ENCODE results near the gene ZBTB2.
"Not testable (repeated sequence)": the region's sequence is repeated elsewhere in the genome, so short reads cannot be mapped to it uniquely, and the experiment has no call there.

The ZBTB2 gene

GRCh38 chr6:151400473-151400872, 9.1 kb upstream of the ZBTB2 start:
- DNase-seq, result peak; percentile 73

DNA sequence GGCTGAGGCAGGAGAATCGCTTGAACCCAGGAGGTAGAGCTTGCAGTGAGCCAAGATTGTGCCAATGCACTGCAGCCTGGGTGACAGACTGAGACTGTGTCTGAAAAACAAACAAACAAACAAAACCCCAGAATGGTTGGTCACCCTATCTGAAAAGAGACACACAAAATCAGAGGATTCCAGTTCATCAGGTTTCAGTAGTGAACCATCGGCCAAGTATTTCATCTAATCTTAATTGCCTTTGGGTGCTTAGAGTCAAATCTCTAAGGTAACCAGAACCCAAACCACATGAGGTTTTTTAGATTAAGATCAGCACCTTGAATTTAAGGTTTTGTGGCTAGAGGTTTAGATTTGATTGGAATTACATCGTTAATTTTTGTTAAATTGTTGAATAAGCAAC, 8.3 kb upstream of the ZBTB2 start:
- no peak for DNase-seq

- no peak for DNase-seq
Measured at GRCh38 chr6:151393410-151393809, 2.1 kb upstream of the ZBTB2 start.

- DNase-seq, result no peak
Measured at GRCh38 chr6:151392427-151392826, 1.1 kb upstream of the ZBTB2 start.

- peak; percentile 76 for DNase-seq
Measured at GRCh38 chr6:151390851-151391470, 398 bp downstream of the ZBTB2 start.

DNA sequence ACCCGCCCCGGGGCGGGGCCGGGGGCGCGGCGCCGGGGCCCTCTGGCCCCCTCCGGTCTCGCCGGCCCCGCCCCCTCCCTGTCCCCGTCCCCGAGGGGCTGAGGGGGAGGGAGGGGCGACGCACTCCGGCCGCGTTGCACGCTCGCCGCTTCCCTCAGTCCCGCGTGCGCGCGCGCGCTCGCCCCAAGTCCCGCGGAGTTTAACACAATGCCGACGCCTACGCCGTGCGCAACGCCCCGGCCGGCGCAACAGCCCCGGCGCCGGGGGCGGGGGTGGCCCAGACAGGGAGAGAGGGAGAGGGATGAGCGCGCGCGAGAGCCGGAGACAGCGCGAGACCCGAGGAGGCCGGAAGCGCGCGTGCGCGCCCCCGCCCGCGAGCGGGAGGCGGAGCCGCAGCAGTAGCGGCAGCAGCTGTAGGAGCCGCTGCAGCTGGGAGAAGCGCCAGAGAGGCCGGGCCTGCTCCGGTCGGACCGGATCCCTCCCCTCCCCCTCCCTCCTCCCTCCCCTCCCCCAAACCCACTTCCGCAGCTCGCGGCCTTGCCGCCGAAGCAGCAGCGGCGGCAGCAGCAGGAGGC, 996 bp downstream of the ZBTB2 start:
- peak; percentile 99 for DNase-seq

- peak; percentile 80 for DNase-seq
Measured at GRCh38 chr6:151389618-151390275, 1.6 kb downstream of the ZBTB2 start.

DNA sequence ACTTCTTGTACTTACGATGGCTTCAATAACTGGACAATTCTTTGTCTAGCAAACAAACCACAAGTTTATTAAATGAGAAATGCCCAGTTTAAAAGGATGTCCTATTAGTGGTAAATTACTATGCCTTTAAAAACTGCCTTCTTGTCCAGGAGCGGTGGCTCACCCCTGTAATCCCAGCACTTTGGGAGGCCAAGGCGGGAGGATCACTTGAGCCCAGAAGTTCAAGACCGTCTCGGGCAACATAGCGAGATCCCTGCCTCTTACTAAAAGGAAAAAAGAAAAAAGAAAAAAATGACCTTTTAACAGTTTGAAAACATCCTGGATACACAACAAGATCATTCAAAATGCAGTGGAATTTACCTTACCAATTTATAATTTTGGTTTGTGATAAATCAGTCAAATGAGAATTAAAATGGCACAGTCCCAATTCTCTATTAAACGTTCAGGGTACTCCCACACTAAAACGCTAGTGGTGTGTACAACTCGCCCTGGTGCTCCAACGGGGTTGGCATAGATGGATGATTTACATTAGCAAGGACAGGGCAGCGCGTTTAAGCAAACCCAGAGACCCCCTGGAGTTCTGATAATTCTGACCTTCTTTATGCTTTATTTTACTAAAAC, 2.3 kb downstream of the ZBTB2 start:
- DNase-seq, result no peak

DNA sequence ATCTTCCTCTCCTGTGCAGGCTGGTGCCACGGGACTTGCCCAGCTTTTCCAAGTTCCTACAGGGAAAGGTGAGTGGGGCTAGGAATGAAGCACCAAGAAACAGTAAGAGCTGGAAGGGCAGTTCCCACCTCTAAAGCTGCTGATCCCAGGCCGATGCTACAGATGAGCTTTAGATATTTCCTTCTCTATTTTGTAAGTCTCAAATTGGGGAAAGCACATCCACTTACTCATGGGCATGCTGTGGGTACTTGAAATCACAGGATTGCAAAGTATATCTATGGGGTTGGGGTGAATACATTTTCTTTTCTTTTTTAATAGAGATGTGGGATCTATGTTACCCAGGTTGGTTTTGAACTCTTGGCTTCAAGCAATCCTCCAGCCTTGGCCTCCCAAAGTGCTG, 3.1 kb downstream of the ZBTB2 start:
- no peak for DNase-seq

GRCh38 chr6:151387175-151387970, 4.0 kb downstream of the ZBTB2 start:
- DNase-seq, result peak; percentile 89

GRCh38 chr6:151385177-151385576, 6.2 kb downstream of the ZBTB2 start:
- no peak for DNase-seq

GRCh38 chr6:151384151-151384550, 7.2 kb downstream of the ZBTB2 start:
- DNase-seq, result no peak

GRCh38 chr6:151382631-151383030, 8.7 kb downstream of the ZBTB2 start:
- DNase-seq, result not testable (repeated sequence)

- DNase-seq, result no peak
Measured at GRCh38 chr6:151381722-151382121, 9.6 kb downstream of the ZBTB2 start.

DNA sequence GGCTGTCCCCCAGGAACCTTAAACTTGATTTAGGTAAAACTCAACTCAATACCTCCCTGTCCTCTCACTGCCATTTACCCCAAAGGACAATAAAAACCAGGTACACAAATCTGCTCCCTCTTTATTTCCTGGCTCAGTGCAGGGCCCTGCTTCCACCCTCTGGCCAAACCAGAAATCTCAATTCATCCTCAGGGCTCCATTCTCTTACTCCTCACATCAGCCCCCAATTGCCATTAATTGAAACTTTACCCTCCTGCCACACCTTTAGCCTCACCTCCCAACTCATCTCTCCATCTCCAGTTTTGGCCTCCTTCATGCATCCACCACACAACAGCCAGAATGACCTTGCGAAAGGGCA, 10.5 kb downstream of the ZBTB2 start:
- DNase-seq, result no peak

DNA sequence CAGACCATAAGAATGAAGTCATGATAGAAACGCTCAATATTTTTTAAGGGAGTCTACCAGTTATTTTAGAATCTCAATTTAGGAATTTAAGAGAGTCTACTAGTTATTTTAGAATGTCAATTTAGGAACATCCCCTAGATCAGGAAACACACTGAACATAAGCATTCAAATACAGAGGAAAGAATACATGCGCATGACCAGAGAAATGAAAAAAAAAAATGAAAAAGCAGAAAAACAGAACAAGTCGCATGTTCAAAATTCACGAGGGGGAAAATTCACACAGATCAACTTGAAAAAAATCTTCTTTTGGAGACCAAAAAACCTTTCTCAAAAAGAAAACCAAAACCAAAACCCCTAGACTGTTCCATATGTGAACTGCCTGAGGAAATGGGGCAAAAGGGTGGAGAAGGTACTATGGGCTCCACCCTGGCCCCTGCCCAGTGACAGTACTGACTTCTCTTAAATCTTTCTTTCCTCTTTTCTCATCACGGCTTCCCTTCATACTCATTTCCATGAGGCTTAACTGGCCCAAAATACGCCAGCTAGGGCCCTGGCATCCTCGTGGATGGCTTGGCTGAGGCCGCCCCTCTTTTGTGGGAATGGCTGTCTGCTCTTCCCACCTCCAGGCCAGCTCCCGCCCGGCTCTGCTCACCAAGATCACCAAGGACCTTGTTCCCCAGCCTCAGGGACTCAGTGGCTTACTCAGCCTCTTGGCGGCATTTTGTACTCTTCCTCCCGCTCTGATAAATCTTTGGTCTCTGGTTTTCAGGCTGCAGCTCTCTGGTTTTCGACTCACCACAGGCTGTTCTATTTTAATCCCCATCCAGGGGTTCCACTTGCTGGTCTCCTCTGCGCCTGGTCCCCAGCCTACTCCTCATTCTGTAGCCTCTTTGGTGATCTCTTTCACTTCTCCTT, 11.2 kb downstream of the ZBTB2 start:
- no peak for DNase-seq

DNA sequence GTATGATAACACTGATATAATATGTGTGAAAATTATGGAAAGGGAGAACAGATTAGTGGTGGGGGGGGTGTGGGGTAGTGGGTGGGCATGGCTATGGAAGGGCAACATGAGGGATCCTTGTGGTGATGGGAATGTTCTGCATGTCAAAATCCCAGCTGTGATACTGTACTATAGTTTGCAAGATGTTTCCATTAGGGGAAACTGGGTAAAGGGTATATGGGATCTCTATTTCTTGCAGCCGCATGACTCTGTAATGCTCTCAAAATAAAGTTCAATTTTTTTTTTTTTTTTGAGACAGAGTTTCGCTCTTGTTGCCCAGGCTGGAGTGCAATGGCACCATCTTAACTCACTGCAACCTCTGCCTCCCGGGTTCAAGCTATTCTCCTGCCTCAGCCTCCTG, 14.3 kb downstream of the ZBTB2 start:
- no peak for DNase-seq

DNA sequence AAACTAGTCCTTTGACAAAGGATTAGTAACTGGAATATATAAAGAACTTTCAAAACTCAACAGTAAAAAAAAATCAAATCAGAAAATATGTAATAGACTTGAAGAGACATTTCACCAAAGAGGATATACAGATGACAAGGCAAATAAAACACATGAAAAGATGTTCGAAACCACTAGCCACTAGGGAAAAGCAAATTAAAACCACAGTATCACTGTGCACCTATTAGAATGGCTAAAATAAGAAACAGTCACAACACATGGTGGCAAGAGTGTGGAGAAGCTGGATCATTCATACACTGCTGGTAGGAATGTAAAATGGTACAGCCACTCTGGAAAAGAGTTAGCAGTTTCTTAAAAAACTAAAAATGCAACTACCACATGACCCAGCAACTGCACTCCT, 14.9 kb downstream of the ZBTB2 start:
- peak; percentile 36 for DNase-seq

GRCh38 chr6:151375833-151376232, 15.5 kb downstream of the ZBTB2 start:
- DNase-seq, result no peak

DNA sequence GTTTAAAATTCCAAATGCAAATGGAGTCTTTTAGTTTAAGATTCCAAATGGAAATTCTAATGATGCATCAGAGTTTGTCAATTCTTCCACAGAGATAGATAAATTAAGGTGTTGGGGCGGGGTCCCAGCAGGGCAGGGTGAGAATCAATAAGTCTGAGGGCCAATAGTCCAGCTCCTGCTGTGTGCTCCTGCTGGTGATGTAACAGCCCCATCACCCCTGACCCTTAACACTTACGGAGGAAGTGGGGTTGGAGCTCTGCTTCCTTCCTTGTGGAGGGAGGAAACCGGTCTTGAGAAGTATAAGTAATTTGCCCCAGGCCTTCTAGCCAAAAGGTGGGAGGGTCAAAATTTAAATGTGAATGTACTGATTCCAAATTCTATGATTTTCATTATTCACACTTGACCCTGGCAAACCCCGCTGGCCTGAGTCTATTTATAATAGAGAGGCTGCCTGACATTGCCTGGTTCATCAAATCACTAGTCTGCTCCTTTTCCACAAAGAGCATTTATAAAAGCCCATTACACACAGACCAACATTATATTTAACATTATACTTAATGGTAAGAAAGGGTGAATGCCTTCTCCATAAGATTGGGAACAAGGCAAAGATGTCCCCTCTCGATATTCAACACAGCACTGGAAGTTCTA, 17.2 kb downstream of the ZBTB2 start:
- DNase-seq, result no peak

GRCh38 chr6:151372164-151372563, 19.2 kb downstream of the ZBTB2 start:
- no peak for DNase-seq
